Prostate gland (tissue), 2 donors: ENCODE results near the gene ADARB2. TPM values are rescaled to one million over a fixed set of nuclear protein-coding genes. Genes with fewer than 3 reads are reported as not detected.

Source experiments
- DNase-seq: peaks from one replicate; pipeline ENCODE4 v3.0.0-alpha.2; 2019; ENCODE audit warnings: low spot score
- H3K27ac ChIP-seq, 2 donors: fragments of 200-600 bp; sonication (generic); 2 replicates each; pipeline ENCODE4 v1.5.1; 2017 to 2019
- H3K27me3 ChIP-seq: fragments of 200-600 bp; sonication (generic); replicated peaks from 2 replicates; pipeline ENCODE4 v1.5.1; 2019; ENCODE audit not compliant: insufficient read depth
- H3K36me3 ChIP-seq, 2 donors: fragments of 200-600 bp; sonication (generic); 1 replicate in 1 of 2; 2 replicates in 1 of 2; pipeline versions ENCODE4 v1.5.1 to v1.8.1; 2017 to 2019
- H3K4me1 ChIP-seq: fragments of 200-600 bp; sonication (generic); replicated peaks from 2 replicates; pipeline ENCODE4 v1.5.1; 2019
- H3K4me3 ChIP-seq, 2 donors: fragments of 200-600 bp; sonication (generic); 2 replicates each; pipeline ENCODE4 v1.5.1; 2017 to 2019
- H3K9me3 ChIP-seq: fragments of 200-600 bp; sonication (generic); 2 replicates; pipeline ENCODE4 v1.5.1; 2017
- CTCF ChIP-seq, 4 experiments: fragments of 200-600 bp in 2 of 4; fragments of 450-650 bp in 2 of 4; sonication (generic) in 2 of 4; IDR thresholded peaks; 1 replicate in 3 of 4; 2 replicates in 1 of 4; pipeline ENCODE4 v1.5.1; 2016 to 2019; ENCODE audit warnings: antibody characterized with exemption in 4 of 4, mild to moderate bottlenecking in 2 of 4, moderate library complexity in 2 of 4
- POLR2A ChIP-seq: fragments of 450-650 bp; IDR thresholded peaks from one replicate; pipeline ENCODE4 v1.6.1; 2016; ENCODE audit warnings: antibody characterized with exemption, mild to moderate bottlenecking
- POLR2AphosphoS5 ChIP-seq: sonication (generic); formaldehyde crosslinking; IDR thresholded peaks from one replicate; pipeline ENCODE4 v1.6.1; 2017; ENCODE audit warnings: antibody characterized with exemption
- WGBS: methylation state at CpG from one replicate; pipeline ENCODE4 v1.1.5; 2018; 5-methylcytosine and 5-hydroxymethylcytosine counted together
- intact Hi-C: fragments of 100-400 bp; cut with DNase I; formaldehyde crosslinking; loops from one replicate; pipeline ENCODE4 v1.14.2; 2022
- total RNA-seq, 2 donors: library from RNA; depleted of rRNA; stranded (reverse); fragments of >200 nt; gene quantifications; one replicate each; pipeline ENCODE4 v1.1.0, GENCODE V29; 2016

ADARB2 gene
- total RNA-seq, 2 donors from 2014 or later, result 0.36 to 10.5 TPM

DNA sequence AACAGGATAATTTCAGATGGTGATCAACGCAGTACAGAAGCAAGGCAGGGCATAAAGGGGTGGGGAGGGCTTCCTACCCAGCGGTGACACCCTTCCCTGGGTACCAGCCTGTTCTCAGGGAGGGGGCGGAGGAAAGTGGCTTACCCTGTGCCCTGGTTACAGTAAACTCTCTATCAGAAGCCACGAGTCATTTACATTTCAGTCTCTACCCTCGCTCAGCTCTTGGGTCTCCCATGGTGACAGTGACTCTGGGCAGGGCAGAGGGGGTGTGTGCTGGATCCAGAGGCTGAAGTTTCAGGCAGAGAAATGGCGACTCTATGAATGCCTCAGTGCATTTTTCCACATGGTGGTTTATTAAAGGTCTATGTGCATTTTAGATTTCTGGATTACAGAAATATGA is 107.0 kb downstream of the ADARB2 start:
- no peak for TF ChIP-seq CTCF (IDR thresholded peaks at IDR 0.05)
- TF ChIP-seq POLR2AphosphoS5, result no peak
- TF ChIP-seq POLR2A, result no peak
- no peaks in the 10 kb centered on the region for H3K9me3 ChIP-seq
- H3K27me3 ChIP-seq, result no peaks in the 10 kb centered on the region
- H3K4me1 ChIP-seq, result no peaks in the 10 kb centered on the region
- no peaks in the 10 kb centered on the region for H3K36me3 ChIP-seq
- 87% methylated on average over 6 of the region's 6 CpGs for WGBS
- H3K27ac ChIP-seq, result no peak overlapping the region
- intact Hi-C loops, result no loop called here
- no peak overlapping the region for H3K4me3 ChIP-seq
- no peak for DNase-seq

DNA sequence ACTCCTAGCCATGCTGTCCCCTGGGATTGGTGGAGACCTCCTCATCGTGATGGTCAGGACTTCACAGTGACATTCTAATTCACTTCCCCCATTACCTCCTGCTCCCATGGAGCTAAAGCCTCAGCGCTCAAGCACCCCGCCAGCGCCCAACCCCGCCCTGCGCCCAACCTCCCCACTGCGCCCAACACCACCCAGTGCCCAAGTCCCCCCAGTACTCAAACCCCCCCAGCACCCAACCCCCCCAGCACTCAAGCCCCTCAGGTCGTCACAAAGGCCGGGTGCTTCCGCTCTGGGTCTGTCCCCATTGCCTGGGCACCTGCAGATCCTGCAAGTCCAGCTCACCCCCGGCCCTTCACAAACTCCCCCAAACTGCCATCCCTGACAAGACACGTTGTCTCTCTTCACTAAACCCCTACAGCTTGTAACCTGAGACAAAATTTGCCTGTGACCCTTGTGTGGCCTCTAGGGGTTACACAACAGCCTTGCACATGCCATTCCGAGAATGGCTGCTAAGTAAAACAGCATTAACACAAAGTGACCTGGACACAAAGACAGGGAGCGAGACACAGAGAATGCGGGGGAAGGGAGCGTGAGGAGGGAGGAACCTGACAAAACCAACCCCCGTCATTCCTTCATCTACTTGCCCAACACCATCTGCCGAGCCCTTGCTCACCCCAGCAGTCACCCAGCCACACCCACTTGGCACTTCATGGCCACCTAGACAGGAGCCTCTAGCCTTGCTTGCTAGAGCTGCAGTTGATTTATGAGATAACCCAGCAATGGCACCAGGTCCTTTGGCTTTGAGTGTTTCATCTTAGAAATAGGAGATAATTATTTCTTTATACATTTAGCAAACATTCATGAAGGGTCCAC is 107.8 kb downstream of the ADARB2 start:
- intact Hi-C loops, result no loop called here
- DNase-seq, result no peak
- Histone ChIP-seq H3K36me3 (no peaks in the 10 kb centered on the region), H3K9me3 (no peaks in the 10 kb centered on the region), H3K4me1 (no peaks in the 10 kb centered on the region), H3K27ac (no peak overlapping the region), H3K27me3 (no peaks in the 10 kb centered on the region), H3K4me3 (no peak overlapping the region)
- 62% methylated on average over 18 of the region's 18 CpGs for WGBS
- TF ChIP-seq POLR2AphosphoS5, result no peak
- TF ChIP-seq POLR2A, result no peak

GRCh38 chr10:1628757-1629156 is 108.6 kb downstream of the ADARB2 start:
- no peaks in the 10 kb centered on the region for H3K4me1 ChIP-seq
- H3K36me3 ChIP-seq, result no peaks in the 10 kb centered on the region
- no peak overlapping the region for H3K27ac ChIP-seq
- no peak overlapping the region for H3K4me3 ChIP-seq
- no peaks in the 10 kb centered on the region for H3K27me3 ChIP-seq
- H3K9me3 ChIP-seq, result no peaks in the 10 kb centered on the region
- no peak for TF ChIP-seq POLR2A
- intact Hi-C loops, result no loop called here
- WGBS, result 82% methylated on average over 14 of the region's 14 CpGs
- DNase-seq, result no peak

DNA sequence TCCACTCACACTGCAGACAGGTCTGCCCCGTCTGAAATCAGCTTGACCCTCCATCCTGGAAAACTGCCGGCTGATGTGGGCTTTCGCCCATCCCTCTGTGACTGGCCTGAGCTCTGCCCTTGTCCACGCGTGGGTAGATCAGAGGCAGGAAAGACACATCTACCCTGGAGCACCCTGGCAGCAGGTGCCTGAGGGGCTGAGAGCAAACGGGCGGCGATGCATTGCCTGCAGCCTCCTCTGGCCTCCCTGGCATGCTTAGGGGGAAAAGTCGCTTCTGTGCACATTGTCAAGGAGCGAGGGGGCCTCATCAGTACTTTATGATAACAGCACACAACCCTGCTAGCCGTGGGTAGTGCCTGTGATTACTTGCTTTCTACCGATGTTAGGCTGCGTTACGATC is 109.4 kb downstream of the ADARB2 start:
- Histone ChIP-seq H3K36me3 (no peaks in the 10 kb centered on the region), H3K27me3 (no peaks in the 10 kb centered on the region), H3K4me1 (no peaks in the 10 kb centered on the region), H3K27ac (no peak overlapping the region), H3K4me3 (no peak overlapping the region), H3K9me3 (no peaks in the 10 kb centered on the region)
- intact Hi-C loops, result no loop called here
- WGBS, result 68% methylated on average over 14 of the region's 14 CpGs
- DNase-seq, result no peak
- TF ChIP-seq POLR2A (no peak), POLR2AphosphoS5 (no peak), CTCF (IDR thresholded peaks at IDR 0.05) (no peak)

- no peaks in the 10 kb centered on the region for H3K36me3 ChIP-seq
- H3K4me3 ChIP-seq, result no peak overlapping the region
- no peak overlapping the region for H3K27ac ChIP-seq
- no peaks in the 10 kb centered on the region for H3K4me1 ChIP-seq
- no peak for DNase-seq
- no peaks in the 10 kb centered on the region for H3K9me3 ChIP-seq
- 84% methylated on average over 16 of the region's 16 CpGs for WGBS
- H3K27me3 ChIP-seq, result no peaks in the 10 kb centered on the region
- intact Hi-C loops, result no loop called here
- TF ChIP-seq POLR2A (no peak), CTCF (IDR thresholded peaks at IDR 0.05) (no peak), POLR2AphosphoS5 (no peak)
Observed at GRCh38 chr10:1626835-1627234, 110.5 kb downstream of the ADARB2 start.

DNA sequence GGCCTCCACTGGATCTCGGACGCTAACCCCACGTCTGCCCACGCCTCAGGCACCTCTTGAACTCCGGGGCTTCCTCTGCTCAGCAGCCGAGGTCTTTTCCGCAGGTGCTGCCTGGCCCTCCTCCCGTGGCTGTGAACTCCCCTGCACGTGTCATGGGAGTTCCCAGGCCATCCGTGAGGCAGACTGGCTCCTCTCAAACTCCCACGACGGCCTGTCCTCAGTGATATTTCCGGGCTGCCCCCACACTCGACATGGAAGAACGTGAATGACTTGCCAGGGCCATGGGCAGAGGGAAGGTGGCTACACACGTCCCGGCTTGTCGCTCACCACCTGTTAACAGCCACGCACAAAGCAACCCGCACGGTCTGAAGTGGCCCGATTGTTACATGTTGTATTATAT is 110.9 kb downstream of the ADARB2 start:
- Histone ChIP-seq H3K27me3 (no peaks in the 10 kb centered on the region), H3K9me3 (no peaks in the 10 kb centered on the region), H3K4me1 (no peaks in the 10 kb centered on the region), H3K36me3 (no peaks in the 10 kb centered on the region), H3K4me3 (no peak overlapping the region), H3K27ac (no peak overlapping the region)
- DNase-seq, result no peak
- WGBS, result 74% methylated on average over 22 of the region's 22 CpGs
- intact Hi-C loops, result no loop called here
- TF ChIP-seq CTCF (IDR thresholded peaks at IDR 0.05) (no peak), POLR2AphosphoS5 (no peak), POLR2A (no peak)
